Measurements from ENCODE around the gene CLPTM1L.

- TF ChIP-seq CTCF (IDR thresholded peaks at IDR 0.05), result no peak
- TF ChIP-seq POLR2A (IDR thresholded peaks at IDR 0.05), result no peak
Observed at GRCh38 chr5:1274471-1274870, 70.4 kb downstream of the CLPTM1L start.
